ENCODE measurements around the gene EEF1AKMT4.
"Not testable (repeated sequence)": the region's sequence is repeated elsewhere in the genome, so short reads cannot be mapped to it uniquely, and the experiment has no call there.

EEF1AKMT4 gene

GRCh38 chr3:184261270-184261853, 11.9 kb downstream of the EEF1AKMT4 start, which contains the start of gene CAMK2N2:
Gene CAMK2N2, minus strand, starts transcription at chr3:184261553. Its CDS starts 268 bp downstream, at chr3:184261285.
- DNase-seq, result peak; percentile 88
- peak within 1 kb of the TSS; percentile 78 for H3K4me2 ChIP-seq (ENCODE audit: insufficient read depth, low read length)
- TF ChIP-seq EZH2 (IDR thresholded peaks at IDR 0.05; ENCODE audit: borderline replicate concordance, low read depth, low read length, severe bottlenecking) (no peak), CTCF (IDR thresholded peaks at IDR 0.05; ENCODE audit: borderline replicate concordance, extremely low read depth, low read length, poor library complexity, severe bottlenecking) (no peak)
- no peaks in the 10 kb centered on the region for H3K79me2 ChIP-seq (ENCODE audit: insufficient read depth, low read length)
- peak; percentile 89 for ATAC-seq (ENCODE audit: insufficient read depth, low read depth)
- H3K27me3 ChIP-seq (ENCODE audit: insufficient read depth, low read length, poor library complexity), result no peaks in the 10 kb centered on the region
- peak within 1 kb of the TSS; percentile 39 for H3K9ac ChIP-seq (ENCODE audit: low read depth, low read length)
- no peaks in the 10 kb centered on the region for H4K20me1 ChIP-seq (ENCODE audit: insufficient read depth, low read length)
- no peak within 1 kb of the TSS for H3K27ac ChIP-seq (ENCODE audit: low read length)
- H2AFZ ChIP-seq (ENCODE audit: low read depth, low read length), result peak within 1 kb of the TSS; percentile 67
- H3K36me3 ChIP-seq (ENCODE audit: insufficient read depth, low read length), result no peaks in the 10 kb centered on the region
- no peaks in the 10 kb centered on the region for H3K9me3 ChIP-seq (ENCODE audit: insufficient read depth, low read length, severe bottlenecking)
- peak within 1 kb of the TSS; percentile 10 to 57; a peak in 3 of 4 replicates for H3K4me3 ChIP-seq (ENCODE audit: low read depth in 1 of 2, low read length in 2 of 2)
- H3K4me1 ChIP-seq (ENCODE audit: insufficient read depth, low read length), result peaks cover 18% of the 10 kb centered on the region

- Histone ChIP-seq H3K79me2 (ENCODE audit: insufficient read depth, low read length) (no peaks in the 10 kb centered on the region), H4K20me1 (ENCODE audit: insufficient read depth, low read length) (no peaks in the 10 kb centered on the region), H3K27ac (ENCODE audit: low read length) (no peak overlapping the region), H3K4me2 (ENCODE audit: insufficient read depth, low read length) (peak overlapping the region; percentile 78), H2AFZ (ENCODE audit: low read depth, low read length) (peak overlapping the region; percentile 67), H3K9ac (ENCODE audit: low read depth, low read length) (peak overlapping the region; percentile 39), H3K4me1 (ENCODE audit: insufficient read depth, low read length) (peaks cover 18% of the 10 kb centered on the region), H3K4me3 (ENCODE audit: low read depth in 1 of 2, low read length in 2 of 2) (peak overlapping the region; percentile 10 to 57; a peak in 3 of 4 replicates), H3K36me3 (ENCODE audit: insufficient read depth, low read length) (no peaks in the 10 kb centered on the region), H3K27me3 (ENCODE audit: insufficient read depth, low read length, poor library complexity) (no peaks in the 10 kb centered on the region), H3K9me3 (ENCODE audit: insufficient read depth, low read length, severe bottlenecking) (no peaks in the 10 kb centered on the region)
- DNase-seq (no peak), ATAC-seq (ENCODE audit: insufficient read depth, low read depth) (peak; percentile 62)
- TF ChIP-seq EZH2 (IDR thresholded peaks at IDR 0.05; ENCODE audit: borderline replicate concordance, low read depth, low read length, severe bottlenecking), result no peak
- no peak for TF ChIP-seq CTCF (IDR thresholded peaks at IDR 0.05; ENCODE audit: borderline replicate concordance, extremely low read depth, low read length, poor library complexity, severe bottlenecking)
Observed at GRCh38 chr3:184261854-184262763, 12.6 kb downstream of the EEF1AKMT4 start.

GRCh38 chr3:184262764-184263179, 13.3 kb downstream of the EEF1AKMT4 start:
- Histone ChIP-seq H3K9me3 (ENCODE audit: insufficient read depth, low read length, severe bottlenecking) (no peaks in the 10 kb centered on the region), H4K20me1 (ENCODE audit: insufficient read depth, low read length) (no peaks in the 10 kb centered on the region), H3K27ac (ENCODE audit: low read length) (no peak overlapping the region), H3K79me2 (ENCODE audit: insufficient read depth, low read length) (no peaks in the 10 kb centered on the region), H2AFZ (ENCODE audit: low read depth, low read length) (no peak overlapping the region), H3K36me3 (ENCODE audit: insufficient read depth, low read length) (no peaks in the 10 kb centered on the region), H3K4me2 (ENCODE audit: insufficient read depth, low read length) (peak overlapping the region; percentile 78), H3K4me1 (ENCODE audit: insufficient read depth, low read length) (peaks cover 18% of the 10 kb centered on the region), H3K27me3 (ENCODE audit: insufficient read depth, low read length, poor library complexity) (no peaks in the 10 kb centered on the region), H3K9ac (ENCODE audit: low read depth, low read length) (no peak overlapping the region), H3K4me3 (ENCODE audit: low read depth in 1 of 2, low read length in 2 of 2) (0 out of 4 replicates have a peak overlapping the region, but pooled peaks of 1 of the 2 experiments have one; percentile 18)
- DNase-seq (no peak), ATAC-seq (ENCODE audit: insufficient read depth, low read depth) (no peak)
- no peak for TF ChIP-seq EZH2 (IDR thresholded peaks at IDR 0.05; ENCODE audit: borderline replicate concordance, low read depth, low read length, severe bottlenecking)
- no peak for TF ChIP-seq CTCF (IDR thresholded peaks at IDR 0.05; ENCODE audit: borderline replicate concordance, extremely low read depth, low read length, poor library complexity, severe bottlenecking)

- ATAC-seq (ENCODE audit: insufficient read depth, low read depth), result not testable (repeated sequence)
Observed at GRCh38 chr3:184267249-184267648, 17.8 kb downstream of the EEF1AKMT4 start.

More at GRCh38 chr3:184267249-184267648, 17.8 kb downstream of the EEF1AKMT4 start:
- H3K9me3 ChIP-seq (ENCODE audit: insufficient read depth, low read length, severe bottlenecking); H4K20me1 ChIP-seq (ENCODE audit: insufficient read depth, low read length); H3K27me3 ChIP-seq (ENCODE audit: insufficient read depth, low read length, poor library complexity); H3K9ac ChIP-seq (ENCODE audit: low read depth, low read length); H3K4me3 ChIP-seq (ENCODE audit: low read depth in 1 of 2, low read length in 2 of 2); H3K4me2 ChIP-seq (ENCODE audit: insufficient read depth, low read length); DNase-seq; H3K4me1 ChIP-seq (ENCODE audit: insufficient read depth, low read length); H3K79me2 ChIP-seq (ENCODE audit: insufficient read depth, low read length); H3K36me3 ChIP-seq (ENCODE audit: insufficient read depth, low read length); H3K27ac ChIP-seq (ENCODE audit: low read length); H2AFZ ChIP-seq (ENCODE audit: low read depth, low read length): not testable (repeated sequence)
